PC-9 (cell line): Measurements from ENCODE around the gene RBBP8. TPM values are rescaled to one million over a fixed set of nuclear protein-coding genes. Genes with fewer than 3 reads are reported as not detected.
A peak's percentile ranks its signal among the peaks of the same experiment; 100 is the strongest.

Source experiments
- BruUV-seq: library from RNA; stranded (reverse); fragments of 400-500 nt; replicated peaks from 2 replicates; lab custom pipeline; 2021; lab: Mats Ljungman, UMichigan
- CTCF ChIA-PET: fragments of 300-600 bp; sonication (Branson Sonifier 250); formaldehyde crosslinking; loops from one replicate; lab custom pipeline; 2022; ENCODE audit warnings: antibody characterized with exemption; lab: Charles Lee
- POLR2A ChIA-PET: fragments of 300-600 bp; sonication (Branson Sonifier 250); formaldehyde crosslinking; loops from one replicate; lab custom pipeline; 2022; ENCODE audit warnings: antibody characterized with exemption; ENCODE audit not compliant: unreplicated experiment; lab: Charles Lee
- DNase-seq, 2 experiments: peaks; one replicate each; pipeline versions ENCODE4 v3.0.0 to v3.0.0-alpha.2; 2015 to 2022; ENCODE audit warnings: mixed read lengths in 1 of 2
- H2AFZ ChIP-seq: fragments of 200-600 bp; sonication (generic); 2 replicates; pipeline ENCODE4 v1.8.1; 2017; ENCODE audit warnings: antibody characterized with exemption
- H3F3A ChIP-seq: fragments of 200-600 bp; sonication (generic); 2 replicates; pipeline ENCODE4 v1.8.1; 2017; ENCODE audit warnings: antibody characterized with exemption, mild to moderate bottlenecking, low read depth; ENCODE audit not compliant: insufficient read depth
- H3K27ac ChIP-seq: fragments of 200-600 bp; sonication (generic); 2 replicates; pipeline ENCODE4 v1.6.1; 2016; ENCODE audit warnings: mixed run types
- H3K27me3 ChIP-seq: fragments of 200-600 bp; sonication (generic); 2 replicates; pipeline ENCODE4 v1.6.1; 2016; ENCODE audit warnings: low read depth, mixed run types; ENCODE audit not compliant: insufficient read depth
- H3K36me3 ChIP-seq: fragments of 200-600 bp; sonication (generic); 2 replicates; pipeline ENCODE4 v1.6.1; 2016; ENCODE audit warnings: low read depth, mixed run types
- H3K4me1 ChIP-seq: fragments of 200-600 bp; sonication (generic); replicated peaks from 2 replicates; pipeline ENCODE4 v1.6.1; 2016; ENCODE audit warnings: mixed run types; ENCODE audit not compliant: insufficient read depth
- H3K4me2 ChIP-seq: fragments of 200-600 bp; sonication (generic); 2 replicates; pipeline ENCODE4 v1.6.1; 2017; ENCODE audit warnings: mixed run types
- H3K4me3 ChIP-seq: fragments of 200-600 bp; sonication (generic); 2 replicates; pipeline ENCODE4 v1.6.1; 2016; ENCODE audit warnings: mixed run types
- H3K79me2 ChIP-seq: fragments of 200-600 bp; sonication (generic); 2 replicates; pipeline ENCODE4 v1.6.1; 2017; ENCODE audit warnings: low read depth, mixed run types
- H3K9me2 ChIP-seq: fragments of 200-600 bp; sonication (generic); 2 replicates; pipeline ENCODE4 v1.8.1; 2017; ENCODE audit warnings: mild to moderate bottlenecking; ENCODE audit not compliant: insufficient read depth
- H3K9me3 ChIP-seq: fragments of 200-600 bp; sonication (generic); 2 replicates; pipeline ENCODE4 v1.8.1; 2016; ENCODE audit warnings: low read depth; ENCODE audit not compliant: insufficient read depth
- H4K20me1 ChIP-seq: fragments of 200-600 bp; sonication (generic); 2 replicates; pipeline ENCODE4 v1.8.1; 2017; ENCODE audit not compliant: insufficient read depth
- EZH2 ChIP-seq: fragments of 200-600 bp; sonication (generic); IDR thresholded peaks from 2 replicates; pipeline ENCODE4 v1.8.0; 2017; ENCODE audit warnings: antibody characterized with exemption, low read depth
- intact Hi-C: fragments of 100-400 bp; cut with micrococcal nuclease; formaldehyde crosslinking; loops from one replicate; pipeline ENCODE4 v1.10.0; 2022; ENCODE audit not compliant: unreplicated experiment
- total RNA-seq: library from RNA; stranded (reverse); gene quantifications from 2 replicates; pipeline ENCODE4 v1.2.3, GENCODE V29; 2021
- TF ChIP-seq, protein P1 (sequence below): fragments of 200-600 bp; sonication (generic); conservative IDR thresholded peaks from 2 replicates; pipeline ENCODE4 v1.6.1; 2017; ENCODE audit warnings: mixed run types, antibody characterized with exemption, mild to moderate bottlenecking, moderate library complexity

Gene RBBP8
- total RNA-seq, 1 experiment from 2014 or later, result 28.4 TPM

GRCh38 chr18:22977847-22978701, 44.9 kb downstream of the RBBP8 start:
- Histone ChIP-seq H3F3A (peaks cover 12% of the 10 kb centered on the region; the same call in 1 of the 2 replicates), H3K27me3 (no peaks in the 10 kb centered on the region), H4K20me1 (no peaks in the 10 kb centered on the region), H3K9me3 (no peaks in the 10 kb centered on the region), H3K27ac (peak overlapping the region; percentile 82), H3K79me2 (no peaks in the 10 kb centered on the region), H2AFZ (no peak overlapping the region), H3K9me2 (no peaks in the 10 kb centered on the region), H3K4me2 (peak overlapping the region; percentile 60), H3K36me3 (no peaks in the 10 kb centered on the region; the same call in 1 of the 2 replicates), H3K4me1 (peaks cover 17% of the 10 kb centered on the region), H3K4me3 (no peak overlapping the region)
- POLR2A ChIA-PET, result interaction anchor here (0.6 to 0.7 kb wide), 5 partner anchors 126 to 998 kb away, joined by 3 to 7 read pairs (median 6); no protein-coding TSS in a partner anchor
- intact Hi-C loops, result no loop called here
- TF ChIP-seq EZH2, result no peak
- TF ChIP-seq, protein P1, sequence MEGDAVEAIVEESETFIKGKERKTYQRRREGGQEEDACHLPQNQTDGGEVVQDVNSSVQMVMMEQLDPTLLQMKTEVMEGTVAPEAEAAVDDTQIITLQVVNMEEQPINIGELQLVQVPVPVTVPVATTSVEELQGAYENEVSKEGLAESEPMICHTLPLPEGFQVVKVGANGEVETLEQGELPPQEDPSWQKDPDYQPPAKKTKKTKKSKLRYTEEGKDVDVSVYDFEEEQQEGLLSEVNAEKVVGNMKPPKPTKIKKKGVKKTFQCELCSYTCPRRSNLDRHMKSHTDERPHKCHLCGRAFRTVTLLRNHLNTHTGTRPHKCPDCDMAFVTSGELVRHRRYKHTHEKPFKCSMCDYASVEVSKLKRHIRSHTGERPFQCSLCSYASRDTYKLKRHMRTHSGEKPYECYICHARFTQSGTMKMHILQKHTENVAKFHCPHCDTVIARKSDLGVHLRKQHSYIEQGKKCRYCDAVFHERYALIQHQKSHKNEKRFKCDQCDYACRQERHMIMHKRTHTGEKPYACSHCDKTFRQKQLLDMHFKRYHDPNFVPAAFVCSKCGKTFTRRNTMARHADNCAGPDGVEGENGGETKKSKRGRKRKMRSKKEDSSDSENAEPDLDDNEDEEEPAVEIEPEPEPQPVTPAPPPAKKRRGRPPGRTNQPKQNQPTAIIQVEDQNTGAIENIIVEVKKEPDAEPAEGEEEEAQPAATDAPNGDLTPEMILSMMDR, result no peak
- DNase-seq, result peak; percentile 8 to 82
- CTCF ChIA-PET, result interaction anchor here (1.0 to 1.2 kb wide), 2 partner anchors 9 to 164 kb away, joined by 3 read pairs; no protein-coding TSS in a partner anchor
- BruUV-seq, result no TSS peak

DNA sequence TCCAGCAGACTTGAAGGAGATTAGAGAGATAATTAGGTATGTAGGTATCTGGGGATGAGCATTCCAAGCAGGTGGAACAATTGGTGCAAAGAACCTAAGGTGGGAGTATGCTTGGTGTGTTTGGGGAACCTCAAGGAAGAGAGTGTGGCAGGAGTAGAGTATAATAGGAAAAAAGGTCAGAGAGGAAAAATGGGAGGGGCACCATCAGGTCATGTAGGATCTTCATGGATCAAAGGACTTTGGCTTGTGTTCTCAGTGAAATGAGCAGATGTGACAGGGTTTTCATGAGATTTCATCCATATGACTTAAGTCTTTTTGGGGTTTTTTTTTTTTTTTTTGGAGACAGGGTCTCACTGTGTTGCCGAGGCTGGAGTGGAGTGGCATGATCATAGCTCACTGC, 47.3 kb downstream of the RBBP8 start:
- Histone ChIP-seq H3K36me3 (no peaks in the 10 kb centered on the region; the same call in 1 of the 2 replicates), H2AFZ (no peak overlapping the region), H3K79me2 (no peaks in the 10 kb centered on the region), H3K4me2 (no peak overlapping the region), H3K4me3 (no peak overlapping the region), H3F3A (peaks cover 13% of the 10 kb centered on the region; the same call in 1 of the 2 replicates), H3K4me1 (peaks cover 17% of the 10 kb centered on the region), H4K20me1 (no peaks in the 10 kb centered on the region), H3K9me3 (no peaks in the 10 kb centered on the region), H3K9me2 (no peaks in the 10 kb centered on the region), H3K27ac (no peak overlapping the region), H3K27me3 (no peaks in the 10 kb centered on the region)
- no TSS peak for BruUV-seq
- no peak for TF ChIP-seq EZH2
- TF ChIP-seq, protein P1, result no peak
- POLR2A ChIA-PET, result no interaction called here
- CTCF ChIA-PET, result no interaction called here
- DNase-seq, result no peak
- intact Hi-C loops, result loop anchor here (5.0 to 10.0 kb wide), 3 partner anchors 46 to 1066 kb away; partner anchors contain the start of gene RBBP8

- Histone ChIP-seq H3K4me3 (no peak overlapping the region), H3K27ac (no peak overlapping the region), H3K4me2 (no peak overlapping the region), H3K9me2 (no peaks in the 10 kb centered on the region), H4K20me1 (no peaks in the 10 kb centered on the region), H3F3A (peaks cover 13% of the 10 kb centered on the region; the same call in 1 of the 2 replicates), H3K9me3 (no peaks in the 10 kb centered on the region), H2AFZ (no peak overlapping the region), H3K36me3 (no peaks in the 10 kb centered on the region), H3K4me1 (peaks cover 17% of the 10 kb centered on the region), H3K79me2 (no peaks in the 10 kb centered on the region), H3K27me3 (no peaks in the 10 kb centered on the region)
- intact Hi-C loops, result loop anchor here (5.0 to 10.0 kb wide), 3 partner anchors 47 to 1067 kb away; partner anchors contain the start of gene RBBP8
- no peak for DNase-seq
- CTCF ChIA-PET, result no interaction called here
- POLR2A ChIA-PET, result no interaction called here
- TF ChIP-seq, protein P1, result no peak
- no peak for TF ChIP-seq EZH2
- no TSS peak for BruUV-seq
These were observed 48.4 kb downstream of the RBBP8 start for GRCh38 chr18:22981274-22982133.
